CD4-positive, alpha-beta T cell treated with Interferon gamma for 1 hour (primary cell): Measurements from ENCODE around the gene ZDHHC6.
"Not testable (repeated sequence)": the region's sequence is repeated elsewhere in the genome, so short reads cannot be mapped to it uniquely, and the experiment has no call there.

Source experiments
- DNase-seq: peaks from one replicate; pipeline ENCODE4 v3.0.0-alpha.2; 2020

ZDHHC6 gene

GRCh38 chr10:112446855-112447619 is at the start of gene ZDHHC6, which contains the start of gene VTI1A:
Gene ZDHHC6, minus strand, starts transcription at chr10:112446914. Its CDS starts 1,478 bp downstream, at chr10:112445436.
Gene VTI1A, plus strand, starts transcription at chr10:112447215. Its CDS starts 159 bp downstream, at chr10:112447374.
- DNase-seq, result peak; percentile 79

- no peak for DNase-seq
Observed at GRCh38 chr10:112492736-112493135, 46.0 kb upstream of the ZDHHC6 start.

- no peak for DNase-seq
Observed at GRCh38 chr10:112491144-112491543, 44.4 kb upstream of the ZDHHC6 start.

GRCh38 chr10:112490545-112490944 is 43.8 kb upstream of the ZDHHC6 start:
- DNase-seq, result no peak

GRCh38 chr10:112487964-112488363 is 41.2 kb upstream of the ZDHHC6 start:
- DNase-seq, result no peak

- no peak for DNase-seq
Observed at GRCh38 chr10:112484399-112484798, 37.7 kb upstream of the ZDHHC6 start.

GRCh38 chr10:112481602-112482001 is 34.9 kb upstream of the ZDHHC6 start:
- no peak for DNase-seq

GRCh38 chr10:112475575-112476218 is 29.0 kb upstream of the ZDHHC6 start:
- no peak for DNase-seq

GRCh38 chr10:112471878-112472487 is 25.3 kb upstream of the ZDHHC6 start:
- DNase-seq, result no peak

GRCh38 chr10:112467541-112468075 is 20.9 kb upstream of the ZDHHC6 start:
- no peak for DNase-seq

- no peak for DNase-seq
Observed at GRCh38 chr10:112466802-112467201, 20.1 kb upstream of the ZDHHC6 start.

- no peak for DNase-seq
Observed at GRCh38 chr10:112465299-112465883, 18.7 kb upstream of the ZDHHC6 start.

- not testable (repeated sequence) for DNase-seq
Observed at GRCh38 chr10:112464074-112464473, 17.4 kb upstream of the ZDHHC6 start.

GRCh38 chr10:112461029-112461887 is 14.5 kb upstream of the ZDHHC6 start:
- DNase-seq, result no peak

- DNase-seq, result no peak
Observed at GRCh38 chr10:112460366-112460765, 13.7 kb upstream of the ZDHHC6 start.

GRCh38 chr10:112456533-112456932 is 9.8 kb upstream of the ZDHHC6 start:
- DNase-seq, result no peak

GRCh38 chr10:112454910-112455779 is 8.4 kb upstream of the ZDHHC6 start:
- no peak for DNase-seq

GRCh38 chr10:112448888-112449287 is 2.2 kb upstream of the ZDHHC6 start:
- no peak for DNase-seq

GRCh38 chr10:112447620-112447928 is 860 bp upstream of the ZDHHC6 start:
- no peak for DNase-seq

GRCh38 chr10:112446055-112446854 is 459 bp downstream of the ZDHHC6 start:
- DNase-seq, result no peak
